ENCODE results near the gene API5. TPM values are rescaled to one million over a fixed set of nuclear protein-coding genes. Genes with fewer than 3 reads are reported as not detected.

API5 gene
- total and polyA plus RNA-seq, 10 of the 15 experiments (the other 5 are each of a cell fraction or from before 2014, with no cell fraction given): 52.0 to 193 (median 106) TPM

GRCh38 chr11:43270468-43270867 lies 41.3 kb upstream of the API5 start:
- intact Hi-C loops (cut with micrococcal nuclease; ENCODE audit: unreplicated experiment): no loop called here
- TF ChIP-seq NR2F1 (conservative IDR thresholded peaks at IDR 0.05): no peak
- TF ChIP-seq SMAD1 (IDR thresholded peaks at IDR 0.05; ENCODE audit: low read depth, partially characterized antibody): no peak
- TF ChIP-seq SMAD5 (IDR thresholded peaks at IDR 0.05; ENCODE audit: low read depth): no peak
- no peak for TF ChIP-seq WRNIP1 (IDR thresholded peaks at IDR 0.05; ENCODE audit: borderline replicate concordance, low read depth, low read length)
- TF ChIP-seq CEBPZ (IDR thresholded peaks at IDR 0.05; ENCODE audit: low read depth, low read length): no peak
- no peak for TF ChIP-seq SKIL (IDR thresholded peaks at IDR 0.05; ENCODE audit: low read depth, poor library complexity, severe bottlenecking)
- TF ChIP-seq SMC3 (IDR thresholded peaks at IDR 0.05; ENCODE audit: borderline replicate concordance, low read length): no peak
- no peak for TF ChIP-seq MTA2 (IDR thresholded peaks at IDR 0.05; ENCODE audit: low read depth)
- no peak for TF ChIP-seq TCF12 (IDR thresholded peaks at IDR 0.05; ENCODE audit: low read depth, low read length)
- no peak for TF ChIP-seq CREM (IDR thresholded peaks at IDR 0.05; ENCODE audit: low read depth)
- TF ChIP-seq ZBED1 (IDR thresholded peaks at IDR 0.05; ENCODE audit: borderline replicate concordance): no peak
- TF ChIP-seq NFYB (IDR thresholded peaks at IDR 0.05; ENCODE audit: insufficient read depth, low read depth, low read length): no peak
- no peak for TF ChIP-seq JUNB (IDR thresholded peaks at IDR 0.05)
- no peak for TF ChIP-seq NRF1 (conservative IDR thresholded peaks at IDR 0.05; ENCODE audit: low read depth, low read length)
- TF ChIP-seq E2F4 (IDR thresholded peaks at IDR 0.05; ENCODE audit: low read depth, low read length): no peak
- no peak for TF ChIP-seq KDM1A (IDR thresholded peaks at IDR 0.05; ENCODE audit: borderline replicate concordance)
- TF ChIP-seq POLR2AphosphoS5 (IDR thresholded peaks at IDR 0.05; ENCODE audit: low read length): no peak
- no peak for TF ChIP-seq SUZ12 (IDR thresholded peaks at IDR 0.05; ENCODE audit: unreplicated experiment)
- WGBS (ENCODE audit: insufficient coverage, insufficient replicate concordance, low lambda C conversion rate, missing lambda C conversion rate): 65% methylated on average over 2 of the region's 2 CpGs
- RAD21 ChIA-PET (ENCODE audit: unreplicated experiment): no interaction called here
- POLR2A ChIA-PET: no interaction called here
- ATAC-seq: no peak
- FAIRE-seq: no peak
- no peak overlapping the region for H3K27ac ChIP-seq (ENCODE audit: control insufficient read depth, insufficient read depth)
- no peaks in the 10 kb centered on the region for H3K79me2 ChIP-seq (ENCODE audit: control insufficient read depth, insufficient read depth, low read length)
- in situ Hi-C loops (cut with MboI): no loop called here
- H3K4me1 ChIP-seq (ENCODE audit: control insufficient read depth, insufficient read depth, low read length): no peaks in the 10 kb centered on the region
- no peak overlapping the region for H2AFZ ChIP-seq (ENCODE audit: control insufficient read depth, low read depth, low read length)
- no TSS peak for BruUV-seq (replicated peaks)
- no peaks in the 10 kb centered on the region for H3K27me3 ChIP-seq (replicated peaks in 1 of 2; ENCODE audit: control insufficient read depth in 2 of 2, insufficient read depth in 2 of 2, low read length in 1 of 2)
- no peak for DNase-seq (ENCODE audit: low read depth, low spot score)
- CTCF ChIA-PET: no interaction called here
- no peak overlapping the region for H3K9ac ChIP-seq (ENCODE audit: control insufficient read depth, insufficient read depth, low read length)
- H4K20me1 ChIP-seq (ENCODE audit: control insufficient read depth, insufficient read depth): no peaks in the 10 kb centered on the region
- no peaks in the 10 kb centered on the region for H3K36me3 ChIP-seq (ENCODE audit: control insufficient read depth in 2 of 2, insufficient read depth in 2 of 2, low read length in 1 of 2)
- no peak overlapping the region for H3K4me3 ChIP-seq
- H3K9me3 ChIP-seq (replicated peaks; ENCODE audit: control insufficient read depth, insufficient read depth, low read length): no peaks in the 10 kb centered on the region
- SMC1A ChIA-PET (ENCODE audit: uncharacterized antibody, unreplicated experiment): no interaction called here
- no peak overlapping the region for H3K4me2 ChIP-seq (ENCODE audit: control insufficient read depth, insufficient read depth)
